GM12873 (cell line): ENCODE data around the gene PCDHGC4.

Experiments
- CTCF ChIP-seq: IDR thresholded peaks from 2 replicates; pipeline ENCODE4 v1.5.1; 2012; ENCODE audit warnings: low read depth, mild to moderate bottlenecking, moderate library complexity, low read length, control low read depth; ENCODE audit not compliant: insufficient read depth; ENCODE audit errors: missing control alignments

Gene PCDHGC4

GRCh38 chr5:141491323-141492167 lies 6.7 kb downstream of the PCDHGC4 start:
- TF ChIP-seq CTCF: no peak

GRCh38 chr5:141492168-141492885 lies 7.5 kb downstream of the PCDHGC4 start:
- TF ChIP-seq CTCF: no peak

GRCh38 chr5:141493500-141494422 lies 8.9 kb downstream of the PCDHGC4 start:
- no peak for TF ChIP-seq CTCF

GRCh38 chr5:141494761-141495452 lies 10.1 kb downstream of the PCDHGC4 start:
- TF ChIP-seq CTCF: no peak

GRCh38 chr5:141495453-141495811 lies 10.6 kb downstream of the PCDHGC4 start:
- no peak for TF ChIP-seq CTCF

- TF ChIP-seq CTCF: no peak
These were observed 11.2 kb downstream of the PCDHGC4 start for GRCh38 chr5:141496038-141496437.

- no peak for TF ChIP-seq CTCF
These were observed 16.9 kb downstream of the PCDHGC4 start for GRCh38 chr5:141501761-141502160.
